Breast epithelium (tissue), 3 donors: ENCODE data around the gene SLC6A18.

Experiments used
- CTCF ChIP-seq, 3 donors: fragments of 450-650 bp; IDR thresholded peaks; one replicate each; pipeline ENCODE4 v1.5.1; 2016 to 2017; ENCODE audit warnings: antibody characterized with exemption in 3 of 3, mild to moderate bottlenecking in 3 of 3, moderate library complexity in 3 of 3
- POLR2A ChIP-seq: fragments of 450-650 bp; IDR thresholded peaks from one replicate; pipeline ENCODE4 v1.6.1; 2016; ENCODE audit warnings: antibody characterized with exemption, mild to moderate bottlenecking, moderate library complexity

GRCh38 chr5:1282131-1282992, 57.2 kb downstream of the SLC6A18 start:
- TF ChIP-seq CTCF (IDR thresholded peaks at IDR 0.05) (no peak), POLR2A (no peak)
